Measurements from ENCODE around the gene KRT71.

Gene KRT71

GRCh38 chr12:52577316-52577715 is 24.4 kb upstream of the KRT71 start:
- no peak overlapping the region for H3K4me3 ChIP-seq (replicated peaks in 1 of 2; ENCODE audit: low read depth in 2 of 2, low read length in 2 of 2)
- TF ChIP-seq CTCF (IDR thresholded peaks at IDR 0.05; ENCODE audit: low read depth, low read length), result no peak
- DNase-seq (ENCODE audit: low read depth in 2 of 2), result no peak

GRCh38 chr12:52575948-52576347 is 23.0 kb upstream of the KRT71 start:
- no peak for TF ChIP-seq CTCF (IDR thresholded peaks at IDR 0.05; ENCODE audit: low read depth, low read length)
- no peak for DNase-seq (ENCODE audit: low read depth in 2 of 2)
- H3K4me3 ChIP-seq (replicated peaks in 1 of 2; ENCODE audit: low read depth in 2 of 2, low read length in 2 of 2), result no peak overlapping the region

GRCh38 chr12:52575256-52575655 is 22.3 kb upstream of the KRT71 start:
- H3K4me3 ChIP-seq (replicated peaks in 1 of 2; ENCODE audit: low read depth in 2 of 2, low read length in 2 of 2), result no peak overlapping the region
- DNase-seq (ENCODE audit: low read depth in 2 of 2), result no peak

GRCh38 chr12:52573743-52574142 is 20.8 kb upstream of the KRT71 start, which contains the start of gene KRT74:
TSS of gene KRT74 (minus strand) at chr12:52573843. CDS start at chr12:52573777, 66 bp downstream.
- no peak within 1 kb of the TSS for H3K4me3 ChIP-seq (replicated peaks in 1 of 2; ENCODE audit: low read depth in 2 of 2, low read length in 2 of 2)
- DNase-seq (ENCODE audit: low read depth in 2 of 2), result no peak
- no peak for TF ChIP-seq CTCF (IDR thresholded peaks at IDR 0.05; ENCODE audit: low read depth, low read length)

More at GRCh38 chr12:52575256-52575655, 22.3 kb upstream of the KRT71 start:
- no peak for TF ChIP-seq CTCF (IDR thresholded peaks at IDR 0.05; ENCODE audit: low read depth, low read length)

GRCh38 chr12:52573306-52573705 is 20.4 kb upstream of the KRT71 start:
- no peak overlapping the region for H3K4me3 ChIP-seq (replicated peaks in 1 of 2; ENCODE audit: low read depth in 2 of 2, low read length in 2 of 2)
- TF ChIP-seq CTCF (IDR thresholded peaks at IDR 0.05; ENCODE audit: low read depth, low read length), result no peak
- DNase-seq (ENCODE audit: low read depth in 2 of 2), result no peak

- DNase-seq (ENCODE audit: low read depth in 2 of 2), result no peak
- TF ChIP-seq CTCF (IDR thresholded peaks at IDR 0.05; ENCODE audit: low read depth, low read length), result no peak
- no peak overlapping the region for H3K4me3 ChIP-seq (replicated peaks in 1 of 2; ENCODE audit: low read depth in 2 of 2, low read length in 2 of 2)
Observed at GRCh38 chr12:52570511-52570910, 17.6 kb upstream of the KRT71 start.

- no peak for DNase-seq (ENCODE audit: low read depth in 2 of 2)
- no peak overlapping the region for H3K4me3 ChIP-seq (replicated peaks in 1 of 2; ENCODE audit: low read depth in 2 of 2, low read length in 2 of 2)
- TF ChIP-seq CTCF (IDR thresholded peaks at IDR 0.05; ENCODE audit: low read depth, low read length), result no peak
Observed at GRCh38 chr12:52568111-52568510, 15.2 kb upstream of the KRT71 start.

All from cardiac fibroblast (primary cell).